Measurements from ENCODE around the gene ZC3H12D. TPM values are rescaled to one million over a fixed set of nuclear protein-coding genes. Genes with fewer than 3 reads are reported as not detected.

The ZC3H12D gene
- total RNA-seq (2.3 TPM), polyA plus RNA-seq (5.8 TPM)
- long read RNA-seq, donor 1: 0 reads
- long read RNA-seq, donor 2: 0 reads
- long read RNA-seq, donor 3: 0 reads
- long read RNA-seq, donor 4: 0 reads
- long read RNA-seq, donor 5: 0 reads
- long read RNA-seq, donor 6: 0 reads
- long read RNA-seq, donor 7: 0 reads
- long read RNA-seq, donor 8: 0 reads
- long read RNA-seq, donor 9: 0 reads
- long read RNA-seq, donor 10: 0 reads

GRCh38 chr6:149484733-149485700, at the start of gene ZC3H12D:
TSS of gene ZC3H12D (minus strand) at chr6:149485014. CDS start at chr6:149474543, 10,471 bp downstream.
- WGBS: 44% methylated on average over 22 of the region's 22 CpGs
- peak within 1 kb of the TSS; percentile 70 to 74 for H3K27ac ChIP-seq (ENCODE audit: low read depth in 1 of 2, low read length in 1 of 2)
- peaks cover 21 to 51% of the 10 kb centered on the region in 2 donors for H3K4me1 ChIP-seq (ENCODE audit: control insufficient read depth in 2 of 2, insufficient read depth in 2 of 2, low read length in 2 of 2)
- peak within 1 kb of the TSS in 1 of 2 donors; percentile 28 for H3K4me3 ChIP-seq (ENCODE audit: low read length in 2 of 2)
- H3K27me3 ChIP-seq (ENCODE audit: control insufficient read depth in 2 of 2, insufficient read depth in 1 of 2, low read length in 1 of 2): no peaks in the 10 kb centered on the region
- H3K9me3 ChIP-seq (ENCODE audit: control insufficient read depth in 2 of 2, insufficient read depth in 1 of 2, low read length in 1 of 2): no peaks in the 10 kb centered on the region
- peak in 4 of 9 donors; percentile 42 to 79 (median 60) for DNase-seq (ENCODE audit: low read depth in 6 of 9, low spot score in 9 of 9)
- H3K36me3 ChIP-seq (ENCODE audit: control insufficient read depth in 2 of 2, insufficient read depth in 2 of 2, low read length in 1 of 2): no peaks in the 10 kb centered on the region

DNA sequence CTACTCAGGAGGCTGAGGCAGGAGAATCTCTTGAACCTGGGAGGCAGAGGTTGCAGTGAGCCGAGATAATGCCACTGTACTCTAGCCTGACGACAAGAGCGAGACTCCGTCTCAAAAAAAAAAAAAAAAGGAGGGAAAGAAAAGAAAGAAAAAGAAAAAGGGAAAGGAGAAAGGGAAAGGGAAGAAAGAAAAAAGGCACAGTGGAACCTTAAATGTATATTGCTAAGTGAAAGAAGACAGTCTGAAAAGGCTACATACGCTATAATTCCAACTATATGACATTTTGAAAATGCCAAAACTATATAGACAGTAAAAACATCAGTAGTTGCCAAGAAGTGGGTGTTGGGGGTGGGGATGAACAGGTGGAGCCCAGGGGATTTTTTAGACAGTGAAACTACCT, 44.8 kb upstream of the ZC3H12D start:
- WGBS: 98% methylated on average over 5 of the region's 5 CpGs
- no peaks in the 10 kb centered on the region for H3K9me3 ChIP-seq (ENCODE audit: control insufficient read depth in 2 of 2, insufficient read depth in 1 of 2, low read length in 1 of 2)
- no peak for DNase-seq (ENCODE audit: low read depth in 6 of 9, low spot score in 9 of 9)
- H3K4me3 ChIP-seq (ENCODE audit: low read length in 2 of 2): no peak overlapping the region
- no peaks in the 10 kb centered on the region for H3K4me1 ChIP-seq (ENCODE audit: control insufficient read depth in 2 of 2, insufficient read depth in 2 of 2, low read length in 2 of 2)
- no peak overlapping the region for H3K27ac ChIP-seq (ENCODE audit: low read depth in 1 of 2, low read length in 1 of 2)
- peaks cover 28 to 58% of the 10 kb centered on the region in 2 donors for H3K36me3 ChIP-seq (ENCODE audit: control insufficient read depth in 2 of 2, insufficient read depth in 2 of 2, low read length in 1 of 2)
- no peaks in the 10 kb centered on the region for H3K27me3 ChIP-seq (ENCODE audit: control insufficient read depth in 2 of 2, insufficient read depth in 1 of 2, low read length in 1 of 2)

- Histone ChIP-seq H3K27ac (ENCODE audit: low read depth in 1 of 2, low read length in 1 of 2) (no peak overlapping the region), H3K9me3 (ENCODE audit: control insufficient read depth in 2 of 2, insufficient read depth in 1 of 2, low read length in 1 of 2) (no peaks in the 10 kb centered on the region), H3K4me3 (ENCODE audit: low read length in 2 of 2) (no peak overlapping the region), H3K4me1 (ENCODE audit: control insufficient read depth in 2 of 2, insufficient read depth in 2 of 2, low read length in 2 of 2) (no peaks in the 10 kb centered on the region), H3K36me3 (ENCODE audit: control insufficient read depth in 2 of 2, insufficient read depth in 2 of 2, low read length in 1 of 2) (peaks cover 16 to 34% of the 10 kb centered on the region in 2 donors), H3K27me3 (ENCODE audit: control insufficient read depth in 2 of 2, insufficient read depth in 1 of 2, low read length in 1 of 2) (no peaks in the 10 kb centered on the region)
- 99% methylated on average over 1 of the region's 1 CpG for WGBS
- DNase-seq (ENCODE audit: low read depth in 6 of 9, low spot score in 9 of 9): no peak
Observed at GRCh38 chr6:149515494-149515893, 30.7 kb upstream of the ZC3H12D start.

DNA sequence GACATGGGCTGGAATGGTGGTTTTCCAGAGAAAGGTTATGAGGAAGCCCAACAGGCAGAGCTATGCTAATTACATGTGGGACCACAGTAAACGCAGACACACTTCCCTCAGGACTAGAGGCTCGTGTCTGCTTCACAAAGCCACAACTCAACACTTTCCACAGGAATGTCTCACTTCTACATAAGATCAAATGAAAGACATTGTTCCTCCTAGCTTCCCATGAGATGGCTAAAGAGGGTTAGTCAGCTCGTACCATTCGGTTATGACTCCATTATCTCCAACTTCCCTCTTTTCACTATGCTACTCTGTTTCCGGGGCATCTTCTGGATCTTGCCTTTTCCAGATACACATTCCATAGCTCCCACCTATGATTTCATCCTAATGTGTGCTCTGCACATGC, 29.1 kb upstream of the ZC3H12D start:
- Histone ChIP-seq H3K4me1 (ENCODE audit: control insufficient read depth in 2 of 2, insufficient read depth in 2 of 2, low read length in 2 of 2) (no peaks in the 10 kb centered on the region), H3K9me3 (ENCODE audit: control insufficient read depth in 2 of 2, insufficient read depth in 1 of 2, low read length in 1 of 2) (no peaks in the 10 kb centered on the region), H3K4me3 (ENCODE audit: low read length in 2 of 2) (no peak overlapping the region), H3K27me3 (ENCODE audit: control insufficient read depth in 2 of 2, insufficient read depth in 1 of 2, low read length in 1 of 2) (no peaks in the 10 kb centered on the region), H3K27ac (ENCODE audit: low read depth in 1 of 2, low read length in 1 of 2) (no peak overlapping the region), H3K36me3 (ENCODE audit: control insufficient read depth in 2 of 2, insufficient read depth in 2 of 2, low read length in 1 of 2) (peaks cover 13 to 30% of the 10 kb centered on the region in 2 donors)
- 98% methylated on average over 5 of the region's 5 CpGs for WGBS
- DNase-seq (ENCODE audit: low read depth in 6 of 9, low spot score in 9 of 9): peak in 1 of 9 donors; percentile 16

GRCh38 chr6:149510793-149511512, 26.1 kb upstream of the ZC3H12D start:
- WGBS: 96% methylated on average over 4 of the region's 4 CpGs
- Histone ChIP-seq H3K36me3 (ENCODE audit: control insufficient read depth in 2 of 2, insufficient read depth in 2 of 2, low read length in 1 of 2) (peaks cover 8 to 28% of the 10 kb centered on the region in 2 donors), H3K27me3 (ENCODE audit: control insufficient read depth in 2 of 2, insufficient read depth in 1 of 2, low read length in 1 of 2) (no peaks in the 10 kb centered on the region), H3K9me3 (ENCODE audit: control insufficient read depth in 2 of 2, insufficient read depth in 1 of 2, low read length in 1 of 2) (no peaks in the 10 kb centered on the region), H3K4me1 (ENCODE audit: control insufficient read depth in 2 of 2, insufficient read depth in 2 of 2, low read length in 2 of 2) (no peaks in the 10 kb centered on the region), H3K4me3 (ENCODE audit: low read length in 2 of 2) (no peak overlapping the region), H3K27ac (ENCODE audit: low read depth in 1 of 2, low read length in 1 of 2) (no peak overlapping the region)
- no peak for DNase-seq (ENCODE audit: low read depth in 6 of 9, low spot score in 9 of 9)

DNA sequence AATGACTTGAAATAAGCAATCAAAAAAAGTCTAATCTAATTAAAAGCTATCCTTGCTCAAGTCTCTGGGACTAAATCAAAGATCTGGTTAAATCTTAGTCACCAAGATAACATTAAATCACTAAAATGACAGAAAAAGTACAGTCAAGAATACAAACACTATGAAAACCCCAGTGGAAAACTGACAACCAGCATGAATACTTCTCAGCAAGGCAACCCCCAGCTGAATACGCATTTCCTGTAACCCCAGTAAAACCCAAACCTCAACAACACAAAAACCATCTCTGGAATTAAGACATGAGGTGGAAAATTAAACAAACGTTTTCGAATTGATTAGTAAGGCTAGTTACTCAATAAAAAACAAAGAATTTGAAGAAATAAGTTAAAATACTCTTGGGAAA, 23.7 kb upstream of the ZC3H12D start:
- Histone ChIP-seq H3K36me3 (ENCODE audit: control insufficient read depth in 2 of 2, insufficient read depth in 2 of 2, low read length in 1 of 2) (peaks cover 6 to 30% of the 10 kb centered on the region in 2 donors), H3K9me3 (ENCODE audit: control insufficient read depth in 2 of 2, insufficient read depth in 1 of 2, low read length in 1 of 2) (no peaks in the 10 kb centered on the region), H3K27ac (ENCODE audit: low read depth in 1 of 2, low read length in 1 of 2) (no peak overlapping the region), H3K4me3 (ENCODE audit: low read length in 2 of 2) (no peak overlapping the region), H3K4me1 (ENCODE audit: control insufficient read depth in 2 of 2, insufficient read depth in 2 of 2, low read length in 2 of 2) (no peaks in the 10 kb centered on the region), H3K27me3 (ENCODE audit: control insufficient read depth in 2 of 2, insufficient read depth in 1 of 2, low read length in 1 of 2) (no peaks in the 10 kb centered on the region)
- peak in 1 of 9 donors; percentile 21 for DNase-seq (ENCODE audit: low read depth in 6 of 9, low spot score in 9 of 9)
- 75% methylated on average over 3 of the region's 3 CpGs for WGBS

GRCh38 chr6:149503872-149504271, 19.1 kb upstream of the ZC3H12D start:
- 94% methylated on average over 2 of the region's 2 CpGs for WGBS
- Histone ChIP-seq H3K27ac (ENCODE audit: low read depth in 1 of 2, low read length in 1 of 2) (no peak overlapping the region), H3K36me3 (ENCODE audit: control insufficient read depth in 2 of 2, insufficient read depth in 2 of 2, low read length in 1 of 2) (peaks cover 6 to 17% of the 10 kb centered on the region in 2 donors)

DNA sequence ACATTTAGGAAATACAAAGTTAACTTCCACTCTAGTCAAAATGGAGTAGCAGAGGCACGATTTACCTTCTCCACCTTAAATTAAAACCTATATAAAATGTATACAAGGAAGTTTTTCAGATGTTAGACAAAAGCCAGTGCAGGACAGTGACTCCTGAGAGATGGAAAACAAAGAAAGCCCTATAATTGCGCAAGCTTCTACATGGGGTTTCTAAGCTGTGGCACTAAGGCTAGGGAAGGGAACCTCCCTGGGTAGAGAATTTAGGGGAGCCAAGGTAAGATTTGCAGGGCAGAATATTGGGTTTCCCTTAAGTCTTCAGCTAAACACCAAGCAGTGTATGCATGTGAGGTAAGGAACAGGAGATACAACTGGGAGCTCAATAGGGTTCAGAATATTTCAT, 18.5 kb upstream of the ZC3H12D start:
- Histone ChIP-seq H3K4me1 (ENCODE audit: control insufficient read depth in 2 of 2, insufficient read depth in 2 of 2, low read length in 2 of 2) (no peaks in the 10 kb centered on the region), H3K27me3 (ENCODE audit: control insufficient read depth in 2 of 2, insufficient read depth in 1 of 2, low read length in 1 of 2) (no peaks in the 10 kb centered on the region), H3K36me3 (ENCODE audit: control insufficient read depth in 2 of 2, insufficient read depth in 2 of 2, low read length in 1 of 2) (peaks cover 6 to 17% of the 10 kb centered on the region in 2 donors), H3K4me3 (ENCODE audit: low read length in 2 of 2) (no peak overlapping the region), H3K9me3 (ENCODE audit: control insufficient read depth in 2 of 2, insufficient read depth in 1 of 2, low read length in 1 of 2) (no peaks in the 10 kb centered on the region), H3K27ac (ENCODE audit: low read depth in 1 of 2, low read length in 1 of 2) (no peak overlapping the region)
- WGBS: 97% methylated on average over 2 of the region's 2 CpGs
- no peak for DNase-seq (ENCODE audit: low read depth in 6 of 9, low spot score in 9 of 9)

More at GRCh38 chr6:149503872-149504271, 19.1 kb upstream of the ZC3H12D start:
- no peaks in the 10 kb centered on the region for H3K9me3 ChIP-seq (ENCODE audit: control insufficient read depth in 2 of 2, insufficient read depth in 1 of 2, low read length in 1 of 2)
- H3K4me3 ChIP-seq (ENCODE audit: low read length in 2 of 2): no peak overlapping the region
- no peaks in the 10 kb centered on the region for H3K27me3 ChIP-seq (ENCODE audit: control insufficient read depth in 2 of 2, insufficient read depth in 1 of 2, low read length in 1 of 2)
- no peaks in the 10 kb centered on the region for H3K4me1 ChIP-seq (ENCODE audit: control insufficient read depth in 2 of 2, insufficient read depth in 2 of 2, low read length in 2 of 2)
- DNase-seq (ENCODE audit: low read depth in 6 of 9, low spot score in 9 of 9): no peak

Measured in thymus (tissue), 14 donors.